Stimulated activated CD8-positive, alpha-beta memory T cell treated with anti-CD3 and anti-CD28 coated beads, Interleukin-4, amount 100 ng/mL, for 24 hours (primary cell): ENCODE data around the gene C15orf39.
"Not testable (repeated sequence)": the region's sequence is repeated elsewhere in the genome, so short reads cannot be mapped to it uniquely, and the experiment has no call there.

Experiments used
- DNase-seq: peaks from one replicate; pipeline ENCODE4 v3.0.0-alpha.2; 2020; ENCODE audit warnings: low read depth

Gene C15orf39

GRCh38 chr15:75212200-75212858 is 10.6 kb downstream of the C15orf39 start:
- no peak for DNase-seq

DNA sequence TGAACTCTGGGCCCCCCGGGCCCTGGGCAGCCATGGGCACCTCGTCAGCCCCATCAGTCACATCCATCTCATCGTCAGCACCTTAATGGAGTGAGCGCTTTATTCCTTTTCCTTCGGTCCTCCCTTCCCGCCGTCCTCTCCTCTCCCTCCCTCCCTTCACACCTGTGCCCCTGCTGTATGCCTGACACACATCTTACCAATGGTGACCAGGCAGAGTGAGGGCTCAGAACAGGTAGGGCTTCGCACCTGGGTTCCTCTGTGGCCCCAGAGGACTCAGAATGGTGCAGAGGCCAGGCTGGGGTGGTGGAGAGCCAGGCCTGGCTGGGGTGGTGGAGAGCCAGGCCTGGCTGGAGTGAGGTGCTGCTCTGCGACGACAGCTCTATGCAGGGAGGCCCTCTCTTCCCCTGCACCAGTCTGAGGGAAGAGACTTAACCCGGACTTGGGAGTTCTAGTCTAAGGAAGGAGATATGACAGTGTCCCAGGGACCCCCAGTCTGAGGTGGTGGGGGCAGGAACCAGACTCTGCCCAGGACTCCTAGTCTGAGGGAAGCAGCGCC is 11.6 kb downstream of the C15orf39 start:
- DNase-seq: no peak

DNA sequence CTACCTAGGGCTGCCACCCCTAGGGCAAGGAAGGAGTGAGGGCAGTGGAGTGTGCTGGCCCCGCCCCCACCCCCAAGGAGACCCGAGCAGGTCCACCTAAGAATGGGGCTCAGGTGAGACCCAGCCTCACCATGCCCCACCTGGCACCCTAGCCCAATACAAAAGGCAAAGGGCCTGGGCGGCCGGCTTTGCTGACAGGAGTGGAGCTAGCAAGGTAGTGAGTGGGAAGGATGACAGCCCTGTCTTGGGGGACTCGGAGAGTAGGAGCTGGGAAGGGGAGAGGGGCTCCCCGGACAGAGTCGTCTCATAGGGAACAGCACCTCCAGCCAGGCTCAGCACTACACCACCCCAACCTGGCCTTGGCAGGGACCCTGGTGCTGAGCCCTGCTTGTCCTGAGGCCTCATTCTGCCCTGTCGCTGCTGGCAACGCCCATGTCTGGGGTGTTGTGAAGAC is 12.1 kb downstream of the C15orf39 start:
- no peak for DNase-seq

GRCh38 chr15:75214293-75215096 is 12.8 kb downstream of the C15orf39 start:
- no peak for DNase-seq

- DNase-seq: no peak
Measured at GRCh38 chr15:75215107-75216004, 13.7 kb downstream of the C15orf39 start.

DNA sequence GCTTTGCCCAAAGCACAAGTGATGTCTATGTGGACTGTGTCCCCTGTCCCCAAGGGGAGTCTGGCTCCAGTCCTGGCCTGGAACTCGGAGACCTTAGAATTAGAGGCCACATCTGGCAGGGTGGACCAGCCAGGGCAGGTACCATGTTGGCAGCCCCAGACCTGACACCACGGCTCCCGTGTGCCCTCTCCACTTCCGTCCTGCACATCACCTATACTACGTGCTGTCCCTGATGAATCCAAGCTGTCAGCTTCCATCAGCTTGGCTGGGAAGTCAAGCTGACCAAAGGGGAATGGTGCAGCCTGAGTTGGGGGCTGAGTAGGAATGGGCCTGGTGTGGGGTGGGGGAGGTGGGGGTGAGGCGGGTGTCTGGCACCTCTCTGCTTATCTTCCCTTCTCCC is 15.3 kb downstream of the C15orf39 start:
- DNase-seq: no peak

- not testable (repeated sequence) for DNase-seq
Measured at GRCh38 chr15:75217574-75217973, 15.9 kb downstream of the C15orf39 start.

DNA sequence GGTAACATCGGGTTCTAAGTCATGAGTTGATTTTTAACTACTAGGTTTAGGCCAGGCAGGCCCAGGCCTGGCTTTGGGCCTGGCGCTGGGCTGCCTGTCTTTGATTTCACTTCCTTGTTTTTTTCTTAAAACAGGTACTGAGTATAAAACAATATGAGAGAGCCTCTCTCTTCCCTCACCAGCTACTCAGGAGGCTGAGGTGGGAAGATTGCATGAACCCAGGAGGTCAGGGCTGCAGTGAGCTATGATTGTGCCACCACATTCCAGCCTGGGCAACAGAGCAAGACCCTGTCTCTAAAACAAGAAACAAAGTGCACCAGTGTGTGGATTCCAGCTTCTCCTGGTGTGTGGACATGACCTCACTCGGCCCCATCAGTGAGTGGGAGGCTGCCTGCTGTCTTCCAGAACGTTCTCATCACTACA is 17.8 kb downstream of the C15orf39 start:
- not testable (repeated sequence) for DNase-seq

- no peak for DNase-seq
Measured at GRCh38 chr15:75223688-75224087, 22.0 kb downstream of the C15orf39 start.

GRCh38 chr15:75224281-75224680 is 22.6 kb downstream of the C15orf39 start:
- no peak for DNase-seq

DNA sequence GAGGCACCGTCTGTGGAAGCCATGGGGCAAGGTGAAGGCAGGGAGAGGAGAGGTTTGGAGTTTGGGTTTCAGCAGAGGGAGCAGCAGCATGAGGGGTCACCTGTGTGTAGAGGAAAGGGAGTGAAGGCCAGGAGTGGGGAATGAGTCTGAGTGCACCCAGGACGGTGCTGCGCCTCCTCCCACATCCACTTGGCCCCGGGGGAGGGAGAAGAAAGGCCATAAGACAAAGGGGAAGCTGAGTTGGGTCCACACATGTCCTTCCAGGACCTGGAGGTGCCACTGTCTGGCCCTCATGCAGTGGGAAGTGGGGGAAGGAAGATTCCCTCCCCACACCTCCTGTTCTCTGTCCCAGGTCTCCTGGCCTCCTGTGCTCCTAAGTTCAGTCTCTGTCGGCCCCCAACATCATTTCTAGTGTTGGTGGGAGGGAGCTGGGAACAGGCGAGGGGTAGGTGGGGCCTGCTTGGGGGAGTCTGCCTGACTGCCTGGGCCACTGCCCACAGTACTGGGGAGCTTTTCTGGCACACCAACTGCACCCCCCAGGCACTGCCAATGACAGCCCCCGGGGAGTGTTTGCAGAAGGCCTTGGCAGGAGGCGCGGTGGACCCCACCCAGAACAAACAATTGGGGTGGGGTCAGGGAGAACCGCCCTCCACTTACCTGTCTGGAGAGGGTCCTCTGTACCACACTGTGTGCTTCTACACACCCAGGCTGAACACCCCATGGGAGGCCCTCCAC is 23.6 kb downstream of the C15orf39 start:
- not testable (repeated sequence) for DNase-seq

DNA sequence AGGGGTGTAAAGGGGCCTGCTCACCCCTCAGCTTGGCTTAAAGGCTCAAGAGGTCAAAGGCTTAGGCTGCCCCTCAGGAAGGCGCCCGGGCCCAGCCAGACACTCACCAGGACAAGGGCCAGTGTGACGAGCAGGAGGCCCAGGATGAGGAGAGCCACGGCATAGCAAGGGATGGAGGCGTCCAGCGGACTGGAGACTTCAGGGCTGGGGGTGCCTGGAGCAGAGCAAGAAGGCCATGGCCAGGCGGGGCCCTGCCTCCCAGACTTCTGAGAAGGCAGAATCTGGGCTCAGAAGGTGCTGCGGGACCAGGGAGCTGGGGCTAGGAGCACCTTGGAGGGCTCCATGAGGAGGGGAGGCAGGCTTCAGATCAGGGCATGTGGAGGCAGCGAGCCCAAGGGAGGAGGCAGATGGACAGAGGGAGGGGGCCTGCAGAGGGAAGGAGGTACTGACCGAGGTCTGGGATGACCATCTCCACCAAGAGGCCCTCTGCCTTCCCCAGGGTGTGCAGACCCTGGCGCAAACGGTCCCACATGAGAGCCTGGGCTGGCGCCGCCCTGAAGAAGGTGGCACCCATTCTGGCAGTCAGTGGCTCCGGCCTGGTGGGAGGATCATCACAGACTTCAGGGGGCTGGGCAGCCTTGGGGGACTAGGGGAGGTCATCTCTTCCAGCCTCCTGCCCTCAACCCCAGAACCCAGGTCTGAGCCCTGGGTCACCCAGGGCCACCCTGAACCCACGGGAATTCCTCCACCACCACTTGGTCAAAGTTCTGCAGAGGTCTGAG is 24.5 kb downstream of the C15orf39 start:
- no peak for DNase-seq

DNA sequence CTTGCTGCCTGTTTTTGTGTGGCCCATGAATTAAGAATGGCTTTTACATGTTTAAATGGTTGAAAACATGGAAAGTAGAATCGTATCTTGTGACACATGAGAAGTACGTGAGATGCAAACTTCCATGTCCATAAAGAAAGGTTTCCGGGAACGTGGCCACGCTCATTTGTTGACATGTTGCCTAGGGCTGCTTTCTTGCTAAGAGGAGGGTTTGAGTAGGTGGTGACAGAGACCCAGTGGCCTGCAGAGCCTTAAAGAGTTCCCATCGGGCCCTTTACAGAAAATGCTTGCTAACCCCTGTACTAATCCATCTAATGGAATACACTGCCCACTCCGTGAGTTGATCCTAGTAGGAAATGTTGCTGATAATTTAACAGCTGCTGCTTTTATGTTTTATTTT is 25.4 kb downstream of the C15orf39 start:
- not testable (repeated sequence) for DNase-seq

GRCh38 chr15:75227663-75228280 is 26.1 kb downstream of the C15orf39 start:
- DNase-seq: no peak

DNA sequence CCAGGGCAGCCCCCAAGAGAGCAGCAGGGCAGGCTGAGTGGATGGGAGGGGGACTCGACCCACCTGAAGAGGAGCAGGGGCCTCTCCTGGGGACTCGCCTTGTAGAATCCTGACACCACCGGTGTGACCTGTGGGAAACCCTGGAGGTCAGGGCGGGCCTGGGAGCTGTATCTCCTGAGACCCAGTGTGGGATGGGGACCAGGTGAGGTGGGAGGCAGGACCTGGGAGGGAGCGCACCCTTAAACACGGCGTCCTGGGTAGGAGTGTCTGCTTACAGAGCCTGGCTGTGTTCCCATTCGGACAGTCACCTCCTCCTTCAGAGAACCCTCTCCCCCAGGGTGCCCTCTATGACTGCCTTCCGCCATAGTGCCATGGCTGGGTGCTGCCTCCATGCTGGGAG is 27.1 kb downstream of the C15orf39 start:
- DNase-seq: no peak

DNA sequence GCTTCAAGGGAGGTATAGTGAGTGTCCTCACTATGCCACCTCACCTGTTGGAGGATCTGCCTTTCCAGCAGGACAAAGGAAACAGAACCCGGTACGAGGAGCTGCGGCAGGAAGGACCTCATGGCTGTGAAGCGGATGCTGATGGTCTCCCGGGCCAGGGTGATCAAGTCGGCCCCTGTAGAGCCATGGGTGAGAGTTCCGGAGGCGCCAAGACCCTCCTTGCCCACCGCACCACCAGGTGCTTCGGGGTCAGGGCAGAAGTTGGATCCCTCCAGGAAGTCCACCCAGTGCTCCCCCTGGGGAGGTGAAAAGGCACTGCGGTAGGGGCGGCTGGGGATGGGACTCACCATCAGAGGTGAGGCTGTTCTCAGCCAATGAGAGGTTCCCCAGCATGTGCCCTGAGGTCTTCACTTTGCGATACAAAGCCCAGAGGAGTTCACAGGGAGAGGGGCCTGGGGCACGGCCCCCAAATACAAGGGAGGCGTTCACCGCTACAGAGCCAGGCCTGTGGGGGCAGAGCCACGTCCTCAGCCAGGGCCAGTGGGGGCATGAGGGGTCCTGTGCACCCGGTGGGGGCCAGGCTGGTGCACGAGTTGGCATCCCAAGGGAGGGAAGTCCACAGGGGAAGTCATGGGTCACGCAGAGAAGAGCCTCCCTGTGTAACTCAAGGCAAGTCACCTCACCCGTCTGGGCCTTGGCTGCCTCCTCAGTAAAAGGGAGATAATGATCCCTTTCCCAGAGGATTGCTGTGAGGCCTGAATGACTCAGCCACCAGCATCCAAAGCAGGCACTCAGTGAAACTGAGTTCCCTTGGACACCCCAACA is 27.7 kb downstream of the C15orf39 start:
- no peak for DNase-seq

DNA sequence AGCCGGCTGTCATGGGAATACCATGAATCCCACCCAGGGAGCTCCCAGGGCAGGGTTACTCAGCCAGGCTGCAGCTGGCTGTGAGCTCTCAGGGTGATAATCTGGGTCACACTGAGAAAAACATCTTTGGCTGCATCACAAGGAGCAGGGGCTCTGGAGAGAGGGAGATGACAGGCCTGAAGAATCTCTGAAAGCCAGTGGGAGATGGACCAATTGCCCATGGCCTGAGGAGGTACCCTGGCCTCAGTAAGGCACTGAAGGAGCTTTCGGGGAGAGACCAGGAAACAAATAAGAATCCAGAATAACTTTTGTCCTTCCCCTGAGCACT is 28.3 kb downstream of the C15orf39 start:
- DNase-seq: no peak

DNA sequence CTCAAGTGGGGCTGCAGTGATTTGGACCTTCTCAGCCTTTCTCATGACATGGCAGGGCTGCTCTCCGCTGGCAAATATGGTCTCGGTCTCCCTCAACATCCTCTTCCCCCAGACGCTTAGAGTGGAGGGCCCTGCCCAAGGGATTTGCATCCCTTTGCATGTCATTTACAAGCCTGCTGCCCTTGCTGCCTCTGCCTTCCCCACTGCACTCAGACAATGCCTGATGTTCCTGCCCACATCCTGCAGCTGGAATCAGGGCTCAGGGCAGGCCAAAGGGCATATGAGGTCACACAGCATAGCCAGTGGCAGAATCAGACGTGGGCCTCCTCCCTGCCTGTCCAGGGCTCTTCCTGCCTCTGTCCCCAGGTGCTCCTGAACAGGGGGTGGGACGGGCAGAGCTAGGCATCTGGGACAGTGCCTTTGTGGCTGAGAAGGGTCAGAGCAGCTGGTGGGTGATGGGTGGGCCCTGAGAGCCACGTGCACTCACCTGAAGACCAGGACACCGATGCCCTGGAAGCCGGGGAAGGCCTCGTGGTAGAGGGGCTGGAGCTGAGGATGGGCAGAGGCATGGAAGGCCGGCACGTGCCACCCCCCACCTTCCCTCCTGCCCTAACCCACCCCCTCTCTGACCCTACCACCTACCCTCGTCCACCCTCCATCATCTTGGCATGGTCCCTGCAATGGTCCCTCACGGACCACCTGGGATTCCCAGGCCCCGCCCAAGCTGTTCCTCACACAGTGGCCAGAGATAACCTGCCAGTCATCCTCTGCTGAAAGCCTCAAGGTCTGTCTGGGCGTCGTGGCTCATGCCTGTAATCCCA is 29.1 kb downstream of the C15orf39 start:
- no peak for DNase-seq

DNA sequence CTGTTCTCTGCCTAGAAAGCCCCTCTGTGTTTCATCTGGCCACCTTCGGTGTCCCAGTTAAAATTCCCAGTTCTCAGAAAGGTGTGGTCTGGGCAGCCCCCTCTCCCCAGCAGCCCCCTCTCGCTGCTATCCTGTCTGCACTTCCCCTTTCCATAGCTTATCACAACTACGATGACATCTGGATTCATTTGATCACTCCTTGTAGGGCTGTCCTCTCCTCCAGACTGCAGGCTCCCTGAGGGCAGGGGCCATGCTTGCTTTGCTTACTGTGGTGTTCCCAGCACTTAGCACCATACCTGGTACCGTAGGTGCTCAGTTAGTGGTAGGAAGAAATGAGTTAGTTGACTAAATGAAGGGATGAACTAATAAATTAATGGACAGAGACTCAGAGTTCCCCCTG is 30.2 kb downstream of the C15orf39 start:
- DNase-seq: no peak
